Vagina (tissue), 2 donors: ENCODE results near the gene BTBD10. TPM values are rescaled to one million over a fixed set of nuclear protein-coding genes. Genes with fewer than 3 reads are reported as not detected.

Experiments used
- DNase-seq, 2 donors: peaks; one replicate each; pipeline ENCODE4 v3.0.0-alpha.2; 2017; ENCODE audit errors: extremely low spot score in 2 of 2
- H3K27ac ChIP-seq: fragments of 200-600 bp; sonication (generic); one replicate; pipeline ENCODE4 v1.5.1; 2019
- H3K27me3 ChIP-seq: fragments of 200-600 bp; sonication (generic); one replicate; pipeline ENCODE4 v1.5.1; 2019
- H3K36me3 ChIP-seq, 2 donors: fragments of 200-600 bp; sonication (generic); one replicate each; pipeline ENCODE4 v1.5.1; 2017 to 2019
- H3K4me1 ChIP-seq: fragments of 200-600 bp; sonication (generic); one replicate; pipeline ENCODE4 v1.5.1; 2019
- H3K4me3 ChIP-seq, 2 donors: fragments of 200-600 bp; sonication (generic); 1 replicate in 1 of 2; 2 replicates in 1 of 2; pipeline ENCODE4 v1.5.1; 2016 to 2019
- H3K9me3 ChIP-seq: fragments of 200-600 bp; sonication (generic); one replicate; pipeline ENCODE4 v1.5.1; 2019
- CTCF ChIP-seq, 3 experiments: fragments of 450-650 bp in 2 of 3; fragments of 200-600 bp in 1 of 3; sonication (generic) in 1 of 3; IDR thresholded peaks; one replicate each; pipeline ENCODE4 v1.5.1; 2017 to 2019; ENCODE audit warnings: antibody characterized with exemption in 3 of 3, mild to moderate bottlenecking in 2 of 3, moderate library complexity in 2 of 3
- POLR2A ChIP-seq, 2 donors: fragments of 450-650 bp; IDR thresholded peaks; one replicate each; pipeline ENCODE4 v1.6.1; 2017; ENCODE audit warnings: antibody characterized with exemption in 2 of 2, mild to moderate bottlenecking in 2 of 2, moderate library complexity in 2 of 2
- POLR2AphosphoS5 ChIP-seq, 2 donors: sonication (generic); formaldehyde crosslinking; IDR thresholded peaks; one replicate each; pipeline ENCODE4 v1.9.0; 2017; ENCODE audit warnings: antibody characterized with exemption in 2 of 2, mild to moderate bottlenecking in 2 of 2, low read depth in 1 of 2; ENCODE audit not compliant: insufficient read depth in 1 of 2
- intact Hi-C: fragments of 100-400 bp; cut with DNase I; formaldehyde crosslinking; loops from one replicate; pipeline ENCODE4 v1.15.1; 2023
- total RNA-seq: library from RNA; depleted of rRNA; stranded (reverse); fragments of >200 nt; gene quantifications from one replicate; pipeline ENCODE4 v1.2.3, GENCODE V29; 2016

Gene BTBD10
- total RNA-seq, 1 donor from 2014 or later, result 29.2 TPM

GRCh38 chr11:13349046-13349445 lies 114.0 kb downstream of the BTBD10 start:
- intact Hi-C loops, result loop anchor here (10.0 kb wide), 1 partner anchor 384 kb away; no protein-coding TSS in a partner anchor
- H3K27ac ChIP-seq, result no peak overlapping the region
- DNase-seq, result no peak
- H3K4me1 ChIP-seq, result peaks cover 10% of the 10 kb centered on the region
- no peaks in the 10 kb centered on the region for H3K9me3 ChIP-seq
- H3K4me3 ChIP-seq, result no peak overlapping the region
- H3K36me3 ChIP-seq, result no peaks in the 10 kb centered on the region
- TF ChIP-seq POLR2AphosphoS5 (IDR thresholded peaks at IDR 0.05; ENCODE audit: insufficient read depth in 1 of 2, low read depth in 1 of 2), result no peak
- H3K27me3 ChIP-seq, result no peaks in the 10 kb centered on the region

- no peaks in the 10 kb centered on the region for H3K36me3 ChIP-seq
- H3K27me3 ChIP-seq, result no peaks in the 10 kb centered on the region
- no peaks in the 10 kb centered on the region for H3K9me3 ChIP-seq
- H3K4me3 ChIP-seq, result no peak overlapping the region
- TF ChIP-seq POLR2A (IDR thresholded peaks at IDR 0.05), result no peak
- TF ChIP-seq POLR2AphosphoS5 (IDR thresholded peaks at IDR 0.05; ENCODE audit: insufficient read depth in 1 of 2, low read depth in 1 of 2), result no peak
- TF ChIP-seq CTCF (IDR thresholded peaks at IDR 0.05), result no peak
- peaks cover 10% of the 10 kb centered on the region for H3K4me1 ChIP-seq
- intact Hi-C loops, result loop anchor here (10.0 kb wide), 1 partner anchor 384 kb away; no protein-coding TSS in a partner anchor
- no peak overlapping the region for H3K27ac ChIP-seq
- DNase-seq, result no peak
Observed at GRCh38 chr11:13348305-13348704, 114.7 kb downstream of the BTBD10 start.

GRCh38 chr11:13347901-13348300 lies 115.1 kb downstream of the BTBD10 start:
- intact Hi-C loops, result loop anchor here (10.0 kb wide), 1 partner anchor 383 kb away; no protein-coding TSS in a partner anchor
- DNase-seq, result no peak
- no peak overlapping the region for H3K4me3 ChIP-seq
- H3K9me3 ChIP-seq, result no peaks in the 10 kb centered on the region
- no peaks in the 10 kb centered on the region for H3K36me3 ChIP-seq
- no peak overlapping the region for H3K27ac ChIP-seq
- H3K4me1 ChIP-seq, result peaks cover 10% of the 10 kb centered on the region
- H3K27me3 ChIP-seq, result no peaks in the 10 kb centered on the region
- TF ChIP-seq POLR2A (IDR thresholded peaks at IDR 0.05) (no peak), CTCF (IDR thresholded peaks at IDR 0.05) (no peak), POLR2AphosphoS5 (IDR thresholded peaks at IDR 0.05; ENCODE audit: insufficient read depth in 1 of 2, low read depth in 1 of 2) (no peak)

- intact Hi-C loops, result loop anchor here (10.0 kb wide), 1 partner anchor 382 kb away; no protein-coding TSS in a partner anchor
Observed at GRCh38 chr11:13346470-13346869, 116.6 kb downstream of the BTBD10 start.

GRCh38 chr11:13344818-13345217 lies 118.2 kb downstream of the BTBD10 start:
- Histone ChIP-seq H3K9me3 (no peaks in the 10 kb centered on the region), H3K4me1 (peaks cover 10% of the 10 kb centered on the region), H3K4me3 (no peak overlapping the region), H3K27me3 (no peaks in the 10 kb centered on the region), H3K36me3 (no peaks in the 10 kb centered on the region), H3K27ac (no peak overlapping the region)
- no peak for DNase-seq
- TF ChIP-seq CTCF (IDR thresholded peaks at IDR 0.05) (no peak), POLR2A (IDR thresholded peaks at IDR 0.05) (no peak), POLR2AphosphoS5 (IDR thresholded peaks at IDR 0.05; ENCODE audit: insufficient read depth in 1 of 2, low read depth in 1 of 2) (no peak)
- intact Hi-C loops, result loop anchor here (5.0 to 10.0 kb wide), 2 partner anchors 138 to 380 kb away; no protein-coding TSS in a partner anchor

More at GRCh38 chr11:13346470-13346869, 116.6 kb downstream of the BTBD10 start:
- no peak overlapping the region for H3K27ac ChIP-seq
- DNase-seq, result no peak
- H3K36me3 ChIP-seq, result no peaks in the 10 kb centered on the region
- H3K4me3 ChIP-seq, result no peak overlapping the region
- no peaks in the 10 kb centered on the region for H3K9me3 ChIP-seq
- H3K4me1 ChIP-seq, result peaks cover 10% of the 10 kb centered on the region
- H3K27me3 ChIP-seq, result no peaks in the 10 kb centered on the region
- TF ChIP-seq CTCF (IDR thresholded peaks at IDR 0.05), result no peak
- TF ChIP-seq POLR2AphosphoS5 (IDR thresholded peaks at IDR 0.05; ENCODE audit: insufficient read depth in 1 of 2, low read depth in 1 of 2), result no peak
- TF ChIP-seq POLR2A (IDR thresholded peaks at IDR 0.05), result no peak
